Neuronal stem cell (in vitro differentiated cells): ENCODE data around the gene MTCL3.
A peak's percentile ranks its signal among the peaks of the same experiment; 100 is the strongest.

Experiments used
- DNase-seq: peaks from one replicate; pipeline ENCODE4 v3.0.0-alpha.2; 2013; ENCODE audit warnings: low spot score
- H2AFZ ChIP-seq: one replicate; pipeline ENCODE4 v1.6.1; 2013; ENCODE audit warnings: mild to moderate bottlenecking, low read length, inconsistent platforms
- H2AK5ac ChIP-seq: 2 replicates; pipeline ENCODE4 v1.6.1; 2013; ENCODE audit warnings: low read depth, mild to moderate bottlenecking, inconsistent platforms, low read length, moderate library complexity, mixed read lengths
- H2BK120ac ChIP-seq: 2 replicates; pipeline ENCODE4 v1.6.1; 2013; ENCODE audit warnings: low read depth, mild to moderate bottlenecking, inconsistent platforms, low read length, moderate library complexity, mixed read lengths
- H2BK12ac ChIP-seq: one replicate; pipeline ENCODE4 v1.6.1; 2013; ENCODE audit warnings: low read length, inconsistent platforms
- H2BK15ac ChIP-seq: 2 replicates; pipeline ENCODE4 v1.6.1; 2013; ENCODE audit warnings: mild to moderate bottlenecking, low read length, inconsistent platforms, mixed read lengths
- H2BK5ac ChIP-seq: one replicate; pipeline ENCODE4 v1.6.1; 2013; ENCODE audit warnings: inconsistent platforms, mild to moderate bottlenecking, low read length, moderate library complexity
- H3K14ac ChIP-seq: one replicate; pipeline ENCODE4 v1.6.1; 2013; ENCODE audit warnings: low read length, inconsistent platforms
- H3K18ac ChIP-seq: 2 replicates; pipeline ENCODE4 v1.6.1; 2013; ENCODE audit warnings: low read length, inconsistent platforms
- H3K23ac ChIP-seq: 2 replicates; pipeline ENCODE4 v1.6.1; 2013; ENCODE audit warnings: low read depth, mild to moderate bottlenecking, mixed read lengths, low read length, inconsistent platforms; ENCODE audit not compliant: poor library complexity
- H3K27ac ChIP-seq: replicated peaks from 3 replicates; pipeline ENCODE4 v1.5.1; 2013; ENCODE audit warnings: low read length, inconsistent platforms
- H3K27me3 ChIP-seq, 3 experiments: 2 replicates each; pipeline ENCODE4 v1.6.1; 2013; ENCODE audit warnings: low read length in 3 of 3, mild to moderate bottlenecking in 2 of 3, inconsistent platforms in 1 of 3, low read depth in 1 of 3, mixed read lengths in 1 of 3, moderate library complexity in 1 of 3; ENCODE audit not compliant: control insufficient read depth in 3 of 3, insufficient read depth in 3 of 3
- H3K36me3 ChIP-seq, 2 donors: replicated peaks in 1 of 2; 2 replicates each; pipeline ENCODE4 v1.6.1; 2013; ENCODE audit warnings: low read length in 2 of 2; ENCODE audit not compliant: control insufficient read depth in 2 of 2, insufficient read depth in 2 of 2
- H3K4ac ChIP-seq: 2 replicates; pipeline ENCODE4 v1.6.1; 2013; ENCODE audit warnings: inconsistent platforms, mild to moderate bottlenecking, low read length, moderate library complexity
- H3K4me1 ChIP-seq, 2 donors: 1 replicate in 1 of 2; 2 replicates in 1 of 2; pipeline ENCODE4 v1.6.1; 2013; ENCODE audit warnings: low read length in 2 of 2, low read depth in 1 of 2; ENCODE audit not compliant: control insufficient read depth in 2 of 2, insufficient read depth in 1 of 2
- H3K4me2 ChIP-seq: one replicate; pipeline ENCODE4 v1.6.1; 2013; ENCODE audit warnings: mild to moderate bottlenecking, low read length, inconsistent platforms; ENCODE audit not compliant: insufficient read depth, poor library complexity, severe bottlenecking
- H3K4me3 ChIP-seq, 2 donors: 2 replicates each; pipeline ENCODE4 v1.5.1; 2013; ENCODE audit warnings: low read length in 2 of 2, mild to moderate bottlenecking in 2 of 2, inconsistent platforms in 1 of 2, moderate library complexity in 1 of 2
- H3K79me1 ChIP-seq: one replicate; pipeline ENCODE4 v1.6.1; 2013; ENCODE audit warnings: low read depth, mild to moderate bottlenecking, inconsistent platforms, low read length, moderate library complexity
- H3K9ac ChIP-seq: one replicate; pipeline ENCODE4 v1.6.1; 2013; ENCODE audit warnings: mild to moderate bottlenecking, low read depth, low read length, inconsistent platforms; ENCODE audit not compliant: poor library complexity
- H3K9me3 ChIP-seq, 2 donors: replicated peaks in 1 of 2; 2 replicates each; pipeline versions ENCODE3 to v1.6.1; 2013; ENCODE audit warnings: low read length in 2 of 2, mild to moderate bottlenecking in 2 of 2, inconsistent platforms in 1 of 2, low read depth in 1 of 2, mixed read lengths in 1 of 2, moderate library complexity in 1 of 2; ENCODE audit not compliant: control insufficient read depth in 2 of 2, insufficient read depth in 1 of 2
- H4K8ac ChIP-seq: one replicate; pipeline ENCODE4 v1.6.1; 2013; ENCODE audit warnings: low read depth, mild to moderate bottlenecking, inconsistent platforms, low read length, moderate library complexity
- H4K91ac ChIP-seq: one replicate; pipeline ENCODE4 v1.6.1; 2013; ENCODE audit warnings: low read length, low read depth, mild to moderate bottlenecking, inconsistent platforms; ENCODE audit not compliant: poor library complexity
- WGBS, 2 donors: extraction: QIAGEN DNeasy Blood & Tissue Kit; methylation state at CpG; one replicate each; pipeline ENCODE4 v1.1.7; 2013; ENCODE audit warnings: missing lambda C conversion rate in 2 of 2, mixed read lengths in 1 of 2; ENCODE audit not compliant: insufficient read length in 2 of 2, insufficient replicate concordance in 1 of 2; ENCODE audit errors: extremely low coverage in 2 of 2; 5-methylcytosine and 5-hydroxymethylcytosine counted together

Gene MTCL3

DNA sequence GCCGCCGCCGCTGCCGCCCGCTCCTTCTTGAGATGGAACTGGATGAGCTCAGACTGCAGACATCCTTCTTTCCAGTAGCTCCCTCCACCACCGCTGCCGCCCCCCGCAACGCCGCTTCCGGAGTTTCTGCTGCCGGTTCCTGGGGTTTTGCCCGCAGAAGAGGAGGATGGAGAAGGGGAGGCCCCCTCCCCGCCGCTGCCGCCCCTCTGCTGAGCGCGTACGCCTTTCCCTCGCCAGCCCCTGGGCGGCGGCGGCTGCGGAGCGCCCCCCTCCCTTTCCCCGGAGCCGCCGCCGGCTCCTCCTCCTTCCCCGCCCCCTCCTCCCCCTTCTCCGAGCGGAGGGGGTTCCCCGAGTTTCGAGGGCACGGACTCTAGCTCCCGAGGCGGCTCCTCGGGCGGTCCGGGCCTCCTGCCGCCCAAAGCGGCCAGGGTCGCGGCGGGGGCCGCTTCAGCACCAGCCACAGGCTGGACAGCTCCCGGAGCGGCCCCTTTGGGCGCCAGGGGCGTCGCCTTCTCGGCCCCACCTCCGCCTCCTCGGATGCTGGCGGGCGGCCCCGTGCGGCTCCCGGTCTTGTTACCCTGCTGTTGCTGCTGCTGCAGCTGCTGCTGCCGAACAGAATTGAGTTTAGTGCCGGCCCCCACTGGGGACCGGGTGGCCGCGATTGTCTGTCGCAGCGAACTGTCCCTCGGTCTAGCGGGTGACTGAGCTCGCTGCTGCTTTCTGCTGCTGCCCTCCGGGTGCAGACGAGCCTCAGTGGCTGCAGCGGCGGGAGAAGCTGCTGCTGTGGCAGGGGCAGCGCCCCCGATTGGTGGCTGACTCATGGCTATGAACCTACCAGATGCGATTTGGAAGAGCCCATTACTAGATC is 3.1 kb downstream of the MTCL3 start:
- no peak overlapping the region for H3K4ac ChIP-seq
- no peak overlapping the region for H4K91ac ChIP-seq
- peak overlapping the region; percentile 77 for H3K27ac ChIP-seq
- no peak overlapping the region for H2BK12ac ChIP-seq
- H3K9me3 ChIP-seq = peaks cover 0 to 11% of the 10 kb centered on the region in 2 donors
- peak overlapping the region; percentile 36 for H3K9ac ChIP-seq
- peak; percentile 76 for DNase-seq
- H4K8ac ChIP-seq = no peak overlapping the region
- no peak overlapping the region for H2BK5ac ChIP-seq
- H3K4me2 ChIP-seq = peak overlapping the region; percentile 69
- peak overlapping the region; percentile 86 to 93 for H3K4me3 ChIP-seq
- peak overlapping the region; percentile 90 for H3K18ac ChIP-seq
- H2AFZ ChIP-seq = peak overlapping the region; percentile 88
- no peak overlapping the region for H2AK5ac ChIP-seq
- no CpG with 5 or more reads among the region's 76 CpGs for WGBS, 2 donors
- peaks cover 7% of the 10 kb centered on the region in 2 donors for H3K4me1 ChIP-seq
- no peak overlapping the region for H2BK15ac ChIP-seq
- no peaks in the 10 kb centered on the region for H3K27me3 ChIP-seq
- peaks cover 4 to 49% of the 10 kb centered on the region in 2 donors for H3K36me3 ChIP-seq
- no peak overlapping the region for H3K14ac ChIP-seq
- H3K23ac ChIP-seq = peak overlapping the region; percentile 34
- no peak overlapping the region for H2BK120ac ChIP-seq
- no peaks in the 10 kb centered on the region for H3K79me1 ChIP-seq

DNA sequence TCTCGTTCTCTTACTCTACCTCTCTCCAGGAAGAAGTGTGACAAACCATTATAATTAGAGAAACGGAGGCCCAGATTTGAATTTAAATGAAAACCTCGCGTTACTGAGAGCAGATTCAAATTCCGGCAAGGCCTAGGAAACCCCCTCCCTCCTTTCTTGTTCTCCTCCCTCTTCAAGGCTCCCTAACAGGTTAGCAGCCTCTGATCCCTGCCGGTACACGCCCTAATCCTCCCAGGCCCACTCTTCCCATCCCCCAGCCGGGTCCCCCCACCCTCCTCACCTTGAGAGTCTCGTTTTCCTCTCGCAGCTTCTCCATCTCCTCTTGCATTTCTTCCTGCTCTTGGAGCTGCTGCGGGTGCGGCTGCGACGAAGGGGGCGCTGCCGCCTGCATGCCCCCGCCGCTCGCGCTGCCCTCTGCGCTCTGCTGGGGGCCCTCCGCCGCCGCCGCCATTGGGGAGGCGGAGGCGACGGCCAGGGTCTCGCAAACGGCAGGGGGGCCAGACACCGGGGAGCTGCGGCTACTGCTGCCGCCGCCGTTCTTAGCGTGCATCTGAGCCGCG is 3.8 kb downstream of the MTCL3 start:
- Histone ChIP-seq H2BK12ac (no peak overlapping the region), H3K9ac (peak overlapping the region; percentile 53), H4K8ac (no peak overlapping the region), H2BK5ac (no peak overlapping the region), H3K4me3 (peak overlapping the region; percentile 86 to 93), H3K4me2 (peak overlapping the region; percentile 83), H2AFZ (peak overlapping the region; percentile 88), H3K14ac (no peak overlapping the region), H3K4me1 (peaks cover 7% of the 10 kb centered on the region in 2 donors), H3K9me3 (peaks cover 0 to 18% of the 10 kb centered on the region in 2 donors), H2BK15ac (no peak overlapping the region), H3K18ac (peak overlapping the region; percentile 84), H4K91ac (no peak overlapping the region), H2AK5ac (no peak overlapping the region), H2BK120ac (no peak overlapping the region), H3K27ac (peak overlapping the region; percentile 61), H3K23ac (peak overlapping the region; percentile 34), H3K36me3 (peaks cover 8 to 56% of the 10 kb centered on the region in 2 donors), H3K4ac (no peak overlapping the region), H3K27me3 (no peaks in the 10 kb centered on the region), H3K79me1 (no peaks in the 10 kb centered on the region)
- no CpG with 5 or more reads among the region's 38 CpGs for WGBS, 2 donors
- peak; percentile 53 for DNase-seq

DNA sequence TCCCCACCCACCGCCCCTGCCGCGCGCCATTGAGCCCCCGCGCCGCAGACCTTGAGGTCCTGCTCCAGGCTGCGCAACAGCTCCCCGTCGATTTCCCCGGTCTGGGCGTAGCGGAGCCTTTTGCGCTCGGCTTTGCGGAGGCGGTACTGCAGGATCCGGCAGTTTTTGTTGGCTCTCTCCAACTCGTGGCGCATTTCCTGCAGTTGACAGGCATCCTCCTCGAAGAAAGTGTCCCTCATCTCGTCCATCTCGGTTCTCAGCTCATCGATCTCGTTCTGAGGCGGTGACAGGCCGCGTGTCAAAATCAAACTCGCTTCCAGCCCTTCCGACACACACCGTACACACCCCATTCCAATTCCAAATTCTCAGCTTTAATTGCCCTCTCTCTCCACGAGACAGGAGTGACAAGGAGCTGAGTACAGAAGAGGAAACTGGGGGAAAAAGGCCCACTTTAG is 4.3 kb downstream of the MTCL3 start:
- Histone ChIP-seq H3K4me3 (peak overlapping the region; percentile 86 to 93), H4K8ac (no peak overlapping the region), H2BK5ac (no peak overlapping the region), H3K23ac (peak overlapping the region; percentile 44), H3K14ac (peak overlapping the region; percentile 9), H3K9me3 (peaks cover 0 to 23% of the 10 kb centered on the region in 2 donors), H3K18ac (peak overlapping the region; percentile 1), H3K79me1 (no peaks in the 10 kb centered on the region), H2AFZ (no peak overlapping the region), H3K4ac (no peak overlapping the region), H3K9ac (peak overlapping the region; percentile 53), H3K27me3 (no peaks in the 10 kb centered on the region), H3K4me2 (peak overlapping the region; percentile 83), H3K27ac (no peak overlapping the region), H2AK5ac (peak overlapping the region; percentile 6), H2BK120ac (no peak overlapping the region), H4K91ac (no peak overlapping the region), H2BK15ac (no peak overlapping the region), H3K4me1 (peaks cover 7% of the 10 kb centered on the region in 2 donors), H3K36me3 (peaks cover 10 to 61% of the 10 kb centered on the region in 2 donors), H2BK12ac (no peak overlapping the region)
- peak; percentile 55 for DNase-seq
- no CpG with 5 or more reads among the region's 32 CpGs for WGBS, 2 donors

DNA sequence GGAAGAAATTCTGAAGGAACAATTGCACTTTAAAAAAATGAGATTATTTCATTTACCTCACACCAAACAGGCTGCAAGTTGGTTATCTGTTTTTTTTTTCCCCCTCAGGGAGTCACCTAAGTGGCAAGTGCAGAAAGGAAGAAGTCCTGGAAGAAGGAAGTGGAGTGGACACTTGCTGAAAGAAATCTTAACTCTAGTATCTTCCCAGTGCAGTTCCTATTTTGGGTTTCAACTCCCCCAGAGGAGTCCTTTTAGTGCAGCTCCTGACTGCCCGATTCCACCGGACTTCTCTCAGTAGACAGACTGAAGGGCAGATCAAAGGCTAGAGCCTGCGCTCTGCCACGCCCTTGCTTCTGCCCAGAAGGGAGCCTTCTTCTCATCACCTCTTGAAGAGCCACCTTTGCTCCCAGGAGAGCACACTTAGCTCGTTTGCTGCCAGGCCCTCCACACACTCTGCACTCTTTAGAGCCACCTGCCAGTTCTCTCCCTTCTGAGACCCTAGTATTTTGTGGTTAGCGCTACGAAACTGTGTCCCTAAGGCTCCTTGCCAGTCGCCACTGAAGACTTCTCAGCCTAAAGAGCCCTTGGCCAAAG is 4.9 kb downstream of the MTCL3 start:
- Histone ChIP-seq H3K9ac (no peak overlapping the region), H3K9me3 (peaks cover 0 to 27% of the 10 kb centered on the region in 2 donors), H2BK15ac (no peak overlapping the region), H3K27ac (no peak overlapping the region), H2AFZ (no peak overlapping the region), H3K18ac (peak overlapping the region; percentile 1), H3K36me3 (peaks cover 10 to 67% of the 10 kb centered on the region in 2 donors), H3K27me3 (no peaks in the 10 kb centered on the region), H3K4ac (no peak overlapping the region), H3K4me2 (peak overlapping the region; percentile 83), H3K23ac (no peak overlapping the region), H3K14ac (no peak overlapping the region), H4K91ac (no peak overlapping the region), H2BK12ac (no peak overlapping the region), H3K4me1 (peaks cover 7% of the 10 kb centered on the region in 2 donors), H2BK120ac (no peak overlapping the region), H3K79me1 (no peaks in the 10 kb centered on the region), H3K4me3 (peak overlapping the region in 1 of 2 donors; percentile 93), H2BK5ac (no peak overlapping the region), H2AK5ac (no peak overlapping the region), H4K8ac (no peak overlapping the region)
- WGBS, 2 donors = no CpG with 5 or more reads among the region's 8 CpGs
- no peak for DNase-seq
